HUES64 (cell line): ENCODE data around the gene GNPTAB.
"Not testable (repeated sequence)": the region's sequence is repeated elsewhere in the genome, so short reads cannot be mapped to it uniquely, and the experiment has no call there.

ENCODE experiments used
- H3K27ac ChIP-seq: 2 replicates; pipeline ENCODE4 v1.7.0; 2013; ENCODE audit warnings: low read depth, low read length, inconsistent platforms
- H3K27me3 ChIP-seq: 2 replicates; pipeline ENCODE4 v1.6.1; 2013; ENCODE audit warnings: mild to moderate bottlenecking, low read length; ENCODE audit not compliant: insufficient read depth
- H3K36me3 ChIP-seq: 2 replicates; pipeline ENCODE4 v1.6.1; 2013; ENCODE audit warnings: mild to moderate bottlenecking, low read length; ENCODE audit not compliant: insufficient read depth
- H3K4me1 ChIP-seq: 2 replicates; pipeline ENCODE4 v1.6.1; 2013; ENCODE audit warnings: mild to moderate bottlenecking, low read length, moderate library complexity; ENCODE audit not compliant: insufficient read depth
- H3K4me3 ChIP-seq: 2 replicates; pipeline ENCODE4 v1.5.1; 2013; ENCODE audit warnings: mild to moderate bottlenecking, low read length, moderate library complexity
- H3K9ac ChIP-seq: 2 replicates; pipeline ENCODE4 v1.6.1; 2013; ENCODE audit warnings: mild to moderate bottlenecking, low read depth, low read length
- H3K9me3 ChIP-seq: 2 replicates; pipeline ENCODE4 v1.6.1; 2013; ENCODE audit warnings: low read depth, low read length; ENCODE audit not compliant: insufficient read depth
- WGBS: fragments of 150-250, 120-280 bp; methylation state at CpG from one replicate; pipeline ENCODE4 v1.1.7; 2013; ENCODE audit warnings: missing lambda C conversion rate; 5-methylcytosine and 5-hydroxymethylcytosine counted together

The GNPTAB gene

DNA sequence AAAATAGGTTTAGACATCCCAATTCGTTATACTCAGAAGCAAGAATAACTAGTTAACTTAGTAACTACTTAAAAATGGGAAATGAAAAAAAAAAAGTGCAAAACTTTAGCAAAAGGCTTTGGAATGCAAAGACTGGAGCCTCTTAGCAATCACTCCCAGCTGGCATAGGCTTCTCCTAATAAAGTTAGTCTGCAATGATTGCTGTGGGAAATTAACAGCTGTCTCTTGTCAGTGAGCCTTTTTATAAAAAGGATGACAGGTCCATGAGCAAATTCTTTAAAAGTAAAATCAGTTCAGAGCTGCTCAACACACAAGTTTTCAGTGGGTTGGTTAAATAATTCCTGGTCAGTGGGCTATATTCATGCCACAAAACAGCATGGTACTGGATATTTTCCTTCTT lies 84.1 kb downstream of the GNPTAB start:
- no CpG with 5 or more reads among the region's 1 CpG for WGBS
- H3K27ac ChIP-seq, result no peak overlapping the region

DNA sequence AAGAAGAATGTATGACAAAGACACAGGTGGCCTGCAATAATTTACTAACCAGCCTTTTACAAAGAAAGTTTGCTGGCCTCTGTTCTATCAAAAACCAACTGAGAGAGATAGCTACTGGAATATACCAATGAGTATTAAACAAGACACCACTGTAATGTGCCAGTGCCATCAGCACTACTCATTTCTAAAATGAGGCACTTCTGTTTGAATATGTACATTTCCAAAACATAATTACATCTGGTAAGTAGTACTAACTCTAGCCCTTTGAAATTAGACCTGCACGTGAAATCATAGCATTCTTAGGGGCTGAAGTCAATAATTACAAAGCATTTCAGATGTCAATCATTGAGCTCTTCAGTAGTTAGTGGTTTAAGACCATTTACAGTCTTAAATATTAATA lies 84.6 kb downstream of the GNPTAB start:
- Histone ChIP-seq H3K9ac (no peak overlapping the region), H3K27ac (no peak overlapping the region), H3K9me3 (no peaks in the 10 kb centered on the region), H3K27me3 (no peaks in the 10 kb centered on the region), H3K36me3 (peaks cover 64% of the 10 kb centered on the region), H3K4me3 (no peak overlapping the region), H3K4me1 (0 out of 2 replicates have a peak, but pooled peaks cover 5% of the 10 kb centered on the region)
- WGBS, result 100% methylated on average over 1 of the region's 1 CpG

More for the DNA sequence above, 84.1 kb downstream of the GNPTAB start:
- no peaks in the 10 kb centered on the region for H3K9me3 ChIP-seq
- no peaks in the 10 kb centered on the region for H3K27me3 ChIP-seq
- H3K4me3 ChIP-seq, result no peak overlapping the region
- no peak overlapping the region for H3K9ac ChIP-seq
- H3K4me1 ChIP-seq, result peaks cover 5% of the 10 kb centered on the region; the same call in 1 of the 2 replicates
- peaks cover 69% of the 10 kb centered on the region for H3K36me3 ChIP-seq

DNA sequence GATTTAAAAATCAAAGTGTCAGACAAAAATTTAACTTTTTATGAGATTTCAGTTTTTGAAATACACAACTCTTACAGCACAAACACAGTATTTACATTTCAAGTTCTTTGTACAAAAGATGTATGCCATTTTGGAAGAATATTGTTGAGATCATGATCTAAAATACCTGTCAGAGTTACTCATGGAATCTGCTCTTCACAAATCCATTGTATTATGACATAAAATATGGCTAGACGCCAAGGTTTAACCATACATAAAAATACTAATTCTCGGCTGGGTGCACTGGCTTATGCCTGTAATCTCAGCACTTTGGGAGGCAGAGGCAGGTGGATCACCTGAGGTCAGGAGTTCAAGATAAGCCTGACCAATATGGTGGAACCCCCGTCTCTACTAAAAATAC lies 85.3 kb downstream of the GNPTAB start:
- Histone ChIP-seq H3K4me1 (0 out of 2 replicates have a peak, but pooled peaks cover 4% of the 10 kb centered on the region), H3K9me3 (no peaks in the 10 kb centered on the region), H3K27ac (no peak overlapping the region), H3K9ac (no peak overlapping the region), H3K36me3 (peaks cover 62% of the 10 kb centered on the region), H3K27me3 (no peaks in the 10 kb centered on the region), H3K4me3 (no peak overlapping the region)
- 91% methylated on average over 3 of the region's 3 CpGs for WGBS

DNA sequence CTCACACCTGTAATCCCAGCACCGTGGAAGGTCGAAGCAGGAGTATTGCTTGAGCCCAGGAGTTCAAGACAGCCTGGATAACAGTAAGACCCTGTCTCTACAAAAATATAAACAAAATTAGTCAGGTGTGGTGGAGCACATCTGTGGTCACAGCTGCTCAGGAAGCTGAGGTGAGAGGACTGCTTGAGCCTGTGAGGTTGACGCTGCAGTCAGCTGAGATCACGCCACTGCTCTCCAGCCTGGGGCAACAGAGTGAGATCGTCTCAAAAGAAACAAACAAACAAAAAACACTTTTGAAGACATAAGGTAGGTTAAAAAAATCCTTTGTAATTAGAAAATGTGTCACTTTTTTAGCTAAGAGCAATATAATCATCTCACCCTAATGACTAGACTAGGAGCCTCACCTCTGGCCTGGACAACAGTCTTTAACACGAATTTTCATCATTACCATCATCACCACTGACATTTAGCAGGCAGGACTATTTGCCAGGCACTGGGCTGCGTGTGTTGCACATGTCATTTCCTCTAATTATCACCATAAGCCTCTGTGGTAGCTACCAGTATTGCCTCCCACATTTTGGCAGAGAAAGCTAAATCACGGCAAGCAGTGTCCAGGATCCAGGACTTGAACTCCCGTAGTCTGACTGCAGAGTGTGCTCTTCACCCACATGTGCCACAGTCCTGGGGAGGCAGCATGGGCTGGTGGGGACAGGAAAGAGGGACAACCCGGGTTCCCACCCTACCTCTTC lies 86.9 kb downstream of the GNPTAB start:
- Histone ChIP-seq H3K9ac (no peak overlapping the region), H3K27me3 (no peaks in the 10 kb centered on the region), H3K4me1 (no peaks in the 10 kb centered on the region), H3K9me3 (no peaks in the 10 kb centered on the region), H3K4me3 (no peak overlapping the region), H3K27ac (no peak overlapping the region), H3K36me3 (peaks cover 51% of the 10 kb centered on the region)
- 97% methylated on average over 9 of the region's 10 CpGs for WGBS

- Histone ChIP-seq H3K4me1 (no peaks in the 10 kb centered on the region), H3K27ac (no peak overlapping the region), H3K4me3 (no peak overlapping the region), H3K36me3 (peaks cover 45% of the 10 kb centered on the region), H3K9me3 (no peaks in the 10 kb centered on the region), H3K27me3 (no peaks in the 10 kb centered on the region), H3K9ac (no peak overlapping the region)
- no CpG with 5 or more reads among the region's 1 CpG for WGBS
These were observed 87.5 kb downstream of the GNPTAB start for GRCh38 chr12:101743242-101743641.

- Histone ChIP-seq H3K27me3 (no peaks in the 10 kb centered on the region), H3K27ac (no peak overlapping the region), H3K9me3 (no peaks in the 10 kb centered on the region), H3K4me1 (no peaks in the 10 kb centered on the region), H3K36me3 (peaks cover 23% of the 10 kb centered on the region), H3K4me3 (no peak overlapping the region), H3K9ac (no peak overlapping the region)
- WGBS, result 97% methylated on average over 5 of the region's 5 CpGs
These were observed 89.8 kb downstream of the GNPTAB start for GRCh38 chr12:101740980-101741379.

DNA sequence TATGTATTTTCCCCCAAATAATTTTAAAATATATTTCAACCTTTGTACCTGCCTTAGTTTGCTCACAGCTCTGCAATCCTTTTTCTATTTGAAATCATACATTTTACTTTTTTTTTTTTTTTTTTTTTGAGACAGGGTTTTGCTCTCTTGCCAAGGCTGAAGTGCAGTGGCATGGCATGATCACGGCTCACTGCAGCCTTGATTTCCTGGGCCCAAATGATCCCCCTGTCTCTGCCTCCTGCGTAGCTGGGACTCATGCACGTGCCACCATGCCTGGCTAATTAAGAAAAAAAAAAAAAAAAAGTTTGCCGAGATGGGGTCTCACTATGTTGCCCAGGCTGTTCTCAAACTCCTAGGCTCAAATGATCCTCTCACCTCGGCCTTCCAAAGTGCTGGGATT lies 90.2 kb downstream of the GNPTAB start:
- Histone ChIP-seq H3K27ac (no peak overlapping the region), H3K27me3 (no peaks in the 10 kb centered on the region)
- 94% methylated on average over 5 of the region's 5 CpGs for WGBS

GRCh38 chr12:101738920-101739665 lies 91.7 kb downstream of the GNPTAB start, which contains the start of gene SYCP3:
Gene SYCP3, minus strand, starts transcription at chr12:101739462. Its CDS starts 1,527 bp downstream, at chr12:101737935.
- H3K27ac ChIP-seq, result no peak within 1 kb of the TSS
- H3K9ac ChIP-seq, result no peak within 1 kb of the TSS
- no peak within 1 kb of the TSS for H3K4me3 ChIP-seq
- no peaks in the 10 kb centered on the region for H3K9me3 ChIP-seq
- H3K27me3 ChIP-seq, result no peaks in the 10 kb centered on the region
- 97% methylated on average over 57 of the region's 57 CpGs for WGBS
- peaks cover 9% of the 10 kb centered on the region for H3K36me3 ChIP-seq
- H3K4me1 ChIP-seq, result no peaks in the 10 kb centered on the region

More for the DNA sequence above, 90.2 kb downstream of the GNPTAB start:
- H3K4me3 ChIP-seq, result no peak overlapping the region
- no peaks in the 10 kb centered on the region for H3K4me1 ChIP-seq
- peaks cover 21% of the 10 kb centered on the region for H3K36me3 ChIP-seq
- no peaks in the 10 kb centered on the region for H3K9me3 ChIP-seq
- no peak overlapping the region for H3K9ac ChIP-seq

DNA sequence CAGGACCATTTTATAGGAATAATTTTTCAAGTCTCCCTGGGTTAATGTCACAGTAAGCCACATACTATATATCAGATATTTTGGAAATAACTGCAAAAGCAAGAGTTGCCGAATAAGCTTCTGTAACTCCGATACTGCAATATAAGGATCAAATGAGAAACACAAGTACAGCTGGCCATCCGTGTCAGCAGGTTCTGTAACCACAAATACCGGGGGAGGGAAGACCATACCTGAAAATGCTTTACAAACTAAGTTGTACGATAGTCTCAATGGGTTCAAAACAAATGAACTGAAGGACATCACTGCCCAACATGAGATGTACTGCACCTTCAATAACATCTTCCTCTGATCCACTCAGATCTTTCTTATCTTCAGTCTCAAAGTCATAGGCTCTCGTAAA lies 93.3 kb downstream of the GNPTAB start:
- no peak overlapping the region for H3K4me3 ChIP-seq
- H3K9ac ChIP-seq, result no peak overlapping the region
- H3K36me3 ChIP-seq, result no peaks in the 10 kb centered on the region
- no peaks in the 10 kb centered on the region for H3K9me3 ChIP-seq
- H3K4me1 ChIP-seq, result no peaks in the 10 kb centered on the region
- WGBS, result 97% methylated on average over 6 of the region's 6 CpGs
- H3K27ac ChIP-seq, result no peak overlapping the region
- no peaks in the 10 kb centered on the region for H3K27me3 ChIP-seq

DNA sequence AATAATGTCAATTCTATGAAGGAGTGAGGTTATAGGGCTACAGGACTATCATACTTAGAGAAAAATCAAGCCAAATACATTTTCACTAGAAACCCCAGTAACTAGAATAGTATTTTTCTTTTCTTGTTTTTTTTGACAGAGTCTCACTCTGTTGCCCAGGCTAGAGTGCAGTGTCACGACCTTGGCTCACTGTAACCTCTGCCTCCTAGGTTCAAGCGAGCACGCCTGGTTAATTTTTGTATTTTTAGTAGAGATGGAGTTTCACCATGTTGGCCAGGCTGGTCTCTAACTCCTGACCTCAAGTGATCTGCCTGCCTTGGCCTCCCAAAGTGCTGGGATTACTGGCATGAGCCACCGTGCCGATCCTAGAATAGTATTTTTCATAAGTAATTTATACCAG lies 96.3 kb downstream of the GNPTAB start:
- H3K27ac ChIP-seq, H3K9me3 ChIP-seq, H3K27me3 ChIP-seq, H3K4me3 ChIP-seq, H3K4me1 ChIP-seq, H3K9ac ChIP-seq, H3K36me3 ChIP-seq: not testable (repeated sequence)
- 97% methylated on average over 3 of the region's 5 CpGs for WGBS

DNA sequence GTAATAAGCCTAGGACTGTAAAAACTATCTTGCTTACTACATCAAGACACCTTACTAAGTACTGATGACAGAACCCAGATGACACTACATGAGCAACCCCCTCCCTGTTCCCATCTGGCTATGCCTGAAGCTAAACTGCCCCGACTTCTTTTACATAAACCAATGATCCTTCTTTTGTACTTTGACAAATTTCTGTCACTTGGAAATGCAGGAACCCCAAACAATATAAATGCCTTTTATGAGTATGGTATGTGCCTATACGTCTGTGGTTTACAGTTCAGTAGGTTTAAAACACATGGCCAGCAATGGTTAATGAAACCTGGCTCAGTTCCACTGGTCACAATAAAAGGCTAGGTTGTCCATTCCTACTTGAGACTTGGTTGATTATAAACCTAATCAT lies 97.6 kb downstream of the GNPTAB start:
- Histone ChIP-seq H3K27ac (no peak overlapping the region), H3K9ac (no peak overlapping the region), H3K36me3 (peaks cover 8% of the 10 kb centered on the region; the same call in 1 of the 2 replicates), H3K4me1 (no peaks in the 10 kb centered on the region), H3K4me3 (no peak overlapping the region), H3K9me3 (no peaks in the 10 kb centered on the region), H3K27me3 (no peaks in the 10 kb centered on the region)
- WGBS, result 98% methylated on average over 2 of the region's 2 CpGs
